DOHH2 (cell line): ENCODE measurements around the gene COPS9.
A peak's percentile ranks its signal among the peaks of the same experiment; 100 is the strongest.

Experiments
- H3F3A ChIP-seq: fragments of 200-600 bp; sonication (generic), shearing (Covaris generic); 2 replicates; pipeline ENCODE4 v1.6.0; 2016; ENCODE audit warnings: antibody characterized with exemption, mild to moderate bottlenecking; ENCODE audit not compliant: control insufficient read depth, insufficient read depth
- H3K27ac ChIP-seq: fragments of 200-600 bp; sonication (generic); 2 replicates; pipeline ENCODE4 v1.5.1; 2014; ENCODE audit warnings: low read depth, mild to moderate bottlenecking, low read length, moderate library complexity
- H3K27me3 ChIP-seq: fragments of 200-600 bp; sonication (generic); 2 replicates; pipeline ENCODE4 v1.6.1; 2014; ENCODE audit warnings: mild to moderate bottlenecking, low read length, mixed read lengths; ENCODE audit not compliant: control insufficient read depth
- H3K36me3 ChIP-seq: fragments of 200-600 bp; sonication (generic); 2 replicates; pipeline ENCODE4 v1.6.1; 2014; ENCODE audit warnings: mild to moderate bottlenecking, low read length, moderate library complexity, mixed read lengths; ENCODE audit not compliant: control insufficient read depth
- H3K4me1 ChIP-seq: fragments of 200-600 bp; sonication (generic); 2 replicates; pipeline ENCODE4 v1.6.1; 2014; ENCODE audit warnings: mild to moderate bottlenecking, low read length, mixed read lengths; ENCODE audit not compliant: control insufficient read depth
- H3K4me2 ChIP-seq: fragments of 200-600 bp; sonication (generic); 2 replicates; pipeline ENCODE4 v1.6.0; 2014; ENCODE audit warnings: mild to moderate bottlenecking, low read length, moderate library complexity
- H3K4me3 ChIP-seq: fragments of 200-600 bp; sonication (generic); 2 replicates; pipeline ENCODE4 v1.5.1; 2014; ENCODE audit warnings: mild to moderate bottlenecking, low read length, mixed read lengths
- H3K79me2 ChIP-seq: fragments of 200-600 bp; sonication (generic); 2 replicates; pipeline ENCODE4 v1.6.1; 2014; ENCODE audit warnings: mild to moderate bottlenecking, low read length, mixed read lengths; ENCODE audit not compliant: control insufficient read depth
- H3K9me2 ChIP-seq: fragments of 200-600 bp; sonication (generic); replicated peaks from 2 replicates; pipeline ENCODE4 v1.6.1; 2014; ENCODE audit warnings: mild to moderate bottlenecking, low read length, mixed read lengths; ENCODE audit not compliant: control insufficient read depth
- H3K9me3 ChIP-seq: fragments of 200-600 bp; sonication (generic); 2 replicates; pipeline ENCODE4 v1.6.1; 2014; ENCODE audit warnings: antibody characterized with exemption, low read length, mixed read lengths; ENCODE audit not compliant: control insufficient read depth, insufficient read depth
- H4K20me1 ChIP-seq: fragments of 200-600 bp; sonication (generic); 2 replicates; pipeline ENCODE4 v1.6.0; 2014; ENCODE audit warnings: low read depth, mild to moderate bottlenecking, antibody characterized with exemption, low read length, moderate library complexity; ENCODE audit not compliant: control insufficient read depth, insufficient read depth
- CTCF ChIP-seq: fragments of 200-600 bp; sonication (generic); IDR thresholded peaks from one replicate; pipeline ENCODE4 v1.5.1; 2014; ENCODE audit warnings: antibody characterized with exemption, mild to moderate bottlenecking, low read depth, low read length; ENCODE audit not compliant: poor library complexity, severe bottlenecking
- EZH2phosphoT487 ChIP-seq: fragments of 200-600 bp; sonication (generic); IDR thresholded peaks from 2 replicates; pipeline ENCODE4 v1.6.1; 2017; ENCODE audit warnings: borderline replicate concordance, mild to moderate bottlenecking, antibody characterized with exemption, low read length, moderate library complexity, mixed read lengths

The COPS9 gene

DNA sequence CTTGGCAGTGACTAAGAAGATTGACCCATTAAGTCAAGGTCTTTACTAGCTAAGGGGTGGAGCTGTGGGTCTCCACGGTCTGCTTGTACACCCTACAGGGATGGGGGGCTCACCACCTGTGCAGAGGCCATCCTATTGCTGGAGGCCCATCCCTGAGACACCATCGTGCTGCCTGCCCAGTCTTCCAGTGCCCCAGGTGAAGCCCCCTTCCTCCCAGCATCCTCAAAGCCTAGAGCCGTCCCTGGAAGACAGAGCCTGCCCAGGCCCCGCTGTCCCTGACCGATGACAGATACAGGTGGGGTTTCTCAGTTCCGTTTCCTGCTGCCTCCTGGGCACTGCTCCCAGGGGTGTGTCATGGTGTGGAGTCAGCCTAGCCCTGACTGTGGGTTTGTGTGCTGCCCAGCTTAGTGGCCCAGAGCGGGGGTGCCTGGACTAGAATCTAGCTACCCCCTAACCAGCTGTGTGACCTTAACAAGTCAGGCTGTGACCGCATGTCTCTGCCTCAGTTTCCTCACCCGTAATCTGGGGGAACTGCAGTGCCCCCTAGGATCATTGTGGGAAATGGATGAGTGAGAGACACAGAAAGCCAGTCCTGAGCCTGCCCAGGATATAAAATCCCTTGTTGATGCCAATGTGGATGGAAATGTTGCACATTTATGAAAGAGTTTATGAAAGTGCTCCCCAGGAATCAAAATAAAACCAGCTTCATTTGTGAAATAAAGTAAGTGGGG is 2.3 kb upstream of the COPS9 start:
- no peak overlapping the region for H3K27ac ChIP-seq
- H3K4me2 ChIP-seq = no peak overlapping the region
- no peaks in the 10 kb centered on the region for H3K9me3 ChIP-seq
- peak; percentile 15 for TF ChIP-seq CTCF
- no peak for TF ChIP-seq EZH2phosphoT487
- H3K79me2 ChIP-seq = peaks cover 29% of the 10 kb centered on the region
- 0 out of 2 replicates have a peak, but pooled peaks cover 2% of the 10 kb centered on the region for H3K27me3 ChIP-seq
- no peaks in the 10 kb centered on the region for H4K20me1 ChIP-seq
- H3K4me1 ChIP-seq = peaks cover 15% of the 10 kb centered on the region
- H3F3A ChIP-seq = no peaks in the 10 kb centered on the region
- no peak overlapping the region for H3K4me3 ChIP-seq
- H3K36me3 ChIP-seq = peaks cover 3% of the 10 kb centered on the region
- H3K9me2 ChIP-seq = no peaks in the 10 kb centered on the region

DNA sequence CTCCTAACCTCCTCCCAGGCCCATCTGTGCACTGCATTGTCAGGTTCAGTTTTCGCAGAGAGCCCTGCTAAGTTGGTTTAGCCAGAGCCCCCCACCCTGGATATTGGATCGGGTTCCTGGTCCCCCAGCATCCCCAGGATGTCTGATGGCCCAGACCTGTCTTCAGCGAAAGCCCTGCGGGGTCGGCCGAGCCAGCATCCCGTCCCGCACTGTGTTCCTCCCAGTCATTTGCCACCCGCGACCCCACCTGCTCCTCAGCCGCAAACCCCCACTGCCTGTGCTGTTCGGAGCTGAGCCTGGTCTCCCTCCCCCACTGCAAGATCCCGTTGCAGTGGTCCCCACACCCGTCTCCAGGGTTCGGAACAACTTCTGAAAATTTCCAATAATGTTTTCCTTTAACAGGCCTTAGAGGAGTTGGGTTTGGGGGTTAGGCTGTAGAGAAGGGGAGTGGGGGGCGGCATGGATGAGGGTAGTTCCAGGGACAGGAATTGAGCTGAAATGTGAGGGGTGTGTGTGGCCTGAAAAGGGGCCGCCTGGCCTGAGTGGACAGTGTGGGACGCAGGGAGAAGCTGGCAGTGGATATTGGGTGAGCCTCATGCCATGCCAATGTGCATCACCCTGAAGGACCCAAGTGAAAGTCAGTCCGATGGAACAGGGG is 1.6 kb upstream of the COPS9 start:
- H4K20me1 ChIP-seq = no peaks in the 10 kb centered on the region
- peaks cover 29% of the 10 kb centered on the region for H3K79me2 ChIP-seq
- no peak overlapping the region for H3K4me3 ChIP-seq
- H3K9me3 ChIP-seq = no peaks in the 10 kb centered on the region
- 0 out of 2 replicates have a peak, but pooled peaks cover 2% of the 10 kb centered on the region for H3K27me3 ChIP-seq
- H3F3A ChIP-seq = no peaks in the 10 kb centered on the region
- no peaks in the 10 kb centered on the region for H3K9me2 ChIP-seq
- TF ChIP-seq EZH2phosphoT487 (no peak), CTCF (no peak)
- no peak overlapping the region for H3K27ac ChIP-seq
- peaks cover 15% of the 10 kb centered on the region for H3K4me1 ChIP-seq
- peaks cover 10% of the 10 kb centered on the region for H3K36me3 ChIP-seq
- no peak overlapping the region for H3K4me2 ChIP-seq

DNA sequence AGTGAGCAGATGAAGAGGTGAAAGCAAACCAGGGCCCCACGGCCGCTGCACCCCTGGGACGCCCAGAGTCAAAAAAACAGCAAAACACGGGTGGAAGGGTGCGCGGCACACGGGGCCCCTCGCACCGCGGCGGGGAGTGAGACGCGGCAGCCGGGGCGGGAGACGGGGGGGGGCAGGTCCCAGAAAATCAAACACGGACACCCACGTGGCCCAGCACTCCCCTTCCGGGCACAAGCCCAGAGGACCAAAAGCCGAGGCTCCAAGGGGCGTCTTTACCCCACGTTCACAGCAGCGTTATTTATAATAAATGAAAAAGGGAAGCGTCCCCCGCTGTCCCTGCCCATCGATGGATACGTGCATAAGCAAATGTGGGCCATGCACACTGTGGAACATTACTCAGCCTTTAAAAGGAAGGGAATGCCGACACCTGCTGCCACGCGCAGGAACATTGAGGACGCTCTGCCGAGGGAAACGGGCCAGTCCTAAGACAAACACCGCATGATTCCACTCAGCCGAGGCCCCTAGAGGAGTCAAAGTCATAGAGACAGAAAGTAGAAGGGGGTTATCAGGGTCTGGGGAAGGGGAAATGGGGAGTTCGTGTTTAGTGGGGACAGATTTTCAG is 677 bp upstream of the COPS9 start:
- no peaks in the 10 kb centered on the region for H4K20me1 ChIP-seq
- peaks cover 19% of the 10 kb centered on the region for H3K36me3 ChIP-seq
- H3K27ac ChIP-seq = no peak overlapping the region
- peaks cover 29% of the 10 kb centered on the region for H3K79me2 ChIP-seq
- H3F3A ChIP-seq = no peaks in the 10 kb centered on the region
- peak overlapping the region; percentile 77 for H3K4me2 ChIP-seq
- TF ChIP-seq EZH2phosphoT487 (no peak), CTCF (no peak)
- no peaks in the 10 kb centered on the region for H3K9me2 ChIP-seq
- no peaks in the 10 kb centered on the region for H3K9me3 ChIP-seq
- peaks cover 15% of the 10 kb centered on the region for H3K4me1 ChIP-seq
- 0 out of 2 replicates have a peak, but pooled peaks cover 2% of the 10 kb centered on the region for H3K27me3 ChIP-seq
- H3K4me3 ChIP-seq = peak overlapping the region; percentile 79
